Stomach (tissue), 4 donors: ENCODE results near the gene CLDN20.

ENCODE experiments used
- EP300 ChIP-seq: sonication (generic); formaldehyde crosslinking; IDR thresholded peaks from one replicate; pipeline ENCODE4 v1.6.1; 2017; ENCODE audit warnings: antibody characterized with exemption
- POLR2A ChIP-seq, 4 donors: fragments of 450-650 bp; IDR thresholded peaks; one replicate each; pipeline ENCODE4 v1.6.1; 2016; ENCODE audit warnings: antibody characterized with exemption in 4 of 4, control low read depth in 2 of 4, mild to moderate bottlenecking in 1 of 4, moderate library complexity in 1 of 4

- TF ChIP-seq EP300, result no peak
- no peak for TF ChIP-seq POLR2A (IDR thresholded peaks at IDR 0.05)
These were observed 47.3 kb downstream of the CLDN20 start for GRCh38 chr6:155311086-155311485.
